WTC11 (cell line): Measurements from ENCODE around the gene TRPV6. TPM values are rescaled to one million over a fixed set of nuclear protein-coding genes. Genes with fewer than 3 reads are reported as not detected.

Experiments used
- ATAC-seq: fragments of 200-7000 bp; cut with Tn5 transposase; 2 replicates; pipeline ENCODE4 v1.10.0; 2021; ENCODE audit warnings: mild to moderate bottlenecking, moderate library complexity
- CTCF ChIA-PET: fragments of 300-600 bp; sonication (Branson Sonifier 250); formaldehyde crosslinking; loops from one replicate; lab custom pipeline; 2021; ENCODE audit warnings: antibody characterized with exemption; lab: Charles Lee
- POLR2A ChIA-PET: fragments of 350-600 bp; sonication (Branson Sonifier 250); formaldehyde crosslinking; loops from one replicate; lab custom pipeline; 2021; ENCODE audit warnings: antibody characterized with exemption; lab: Charles Lee
- DNase-seq: peaks from one replicate; pipeline ENCODE4 v3.0.0; 2021; ENCODE audit warnings: low spot score
- H3K27ac Mint-ChIP-seq: 2 replicates; pipeline ENCODE4 v1.8.0; 2021; ENCODE audit warnings: mixed read lengths
- H3K27me3 Mint-ChIP-seq: 2 replicates; pipeline ENCODE4 v1.8.0; 2021; ENCODE audit warnings: low read depth, mild to moderate bottlenecking, moderate library complexity, mixed read lengths
- H3K36me3 Mint-ChIP-seq: 2 replicates; pipeline ENCODE4 v1.8.0; 2021; ENCODE audit warnings: mixed read lengths
- H3K4me1 Mint-ChIP-seq: 2 replicates; pipeline ENCODE4 v1.8.0; 2022; ENCODE audit warnings: mixed read lengths
- H3K4me3 Mint-ChIP-seq: 2 replicates; pipeline ENCODE4 v1.8.0; 2021; ENCODE audit warnings: mild to moderate bottlenecking, moderate library complexity, mixed read lengths
- H3K9me3 Mint-ChIP-seq: 2 replicates; pipeline ENCODE4 v1.8.0; 2021; ENCODE audit warnings: mixed read lengths
- CREM ChIP-seq: sonication (generic); formaldehyde crosslinking; IDR thresholded peaks from 2 replicates; pipeline ENCODE4 v1.8.1; 2022; ENCODE audit warnings: mild to moderate bottlenecking, missing genetic modification reagents, moderate library complexity
- IRF2 ChIP-seq: sonication (generic); formaldehyde crosslinking; IDR thresholded peaks from 2 replicates; pipeline ENCODE4 v1.8.0; 2022; ENCODE audit warnings: low read depth, missing genetic modification reagents, borderline replicate concordance
- PRRX2 ChIP-seq: fragments of 250-450 bp; sonication (Bioruptor Pico); IDR thresholded peaks from 2 replicates; pipeline ENCODE4 v1.8.0; 2021; ENCODE audit warnings: mild to moderate bottlenecking
- SMAD4 ChIP-seq: sonication (generic); formaldehyde crosslinking; IDR thresholded peaks from 2 replicates; pipeline ENCODE4 v1.8.0; 2022; ENCODE audit warnings: mild to moderate bottlenecking, missing genetic modification reagents
- TEAD4 ChIP-seq: sonication (generic); formaldehyde crosslinking; IDR thresholded peaks from 2 replicates; pipeline ENCODE4 v1.8.0; 2022; ENCODE audit warnings: mild to moderate bottlenecking, missing genetic modification reagents
- ZBTB21 ChIP-seq: sonication (generic); formaldehyde crosslinking; IDR thresholded peaks from 2 replicates; pipeline ENCODE4 v1.8.1; 2023; ENCODE audit warnings: mild to moderate bottlenecking, missing genetic modification reagents, borderline replicate concordance
- total RNA-seq: library from RNA; stranded (reverse); gene quantifications from 3 replicates; pipeline ENCODE4 v1.2.3, GENCODE V29; 2021
- TF ChIP-seq, protein P1 (sequence below): sonication (generic); formaldehyde crosslinking; IDR thresholded peaks from 2 replicates; pipeline ENCODE4 v1.8.0; 2022; ENCODE audit warnings: missing genetic modification reagents
- TF ChIP-seq, protein P2 (sequence below): fragments of 250-450 bp; sonication (Bioruptor Pico); IDR thresholded peaks from 2 replicates; pipeline ENCODE4 v1.9.0; 2021; ENCODE audit warnings: mild to moderate bottlenecking, borderline replicate concordance
- TF ChIP-seq, protein P3 (sequence below): sonication (generic); formaldehyde crosslinking; IDR thresholded peaks from 2 replicates; pipeline ENCODE4 v1.8.1; 2022; ENCODE audit warnings: low read depth, missing genetic modification reagents, borderline replicate concordance
- TF ChIP-seq, protein P4 (sequence below): fragments of 250-450 bp; sonication (Bioruptor Pico); IDR thresholded peaks from 2 replicates; pipeline ENCODE4 v1.9.0; 2021; ENCODE audit warnings: mild to moderate bottlenecking
- TF ChIP-seq, protein P5 (sequence below): sonication (generic); formaldehyde crosslinking; IDR thresholded peaks from 2 replicates; pipeline ENCODE4 v1.8.0; 2023; ENCODE audit warnings: missing genetic modification reagents
- TF ChIP-seq, protein P6 (sequence below): sonication (generic); formaldehyde crosslinking; IDR thresholded peaks from 2 replicates; pipeline ENCODE4 v1.8.0; 2022; ENCODE audit warnings: mild to moderate bottlenecking, missing genetic modification reagents
- TF ChIP-seq, protein P7 (sequence below): sonication (generic); formaldehyde crosslinking; IDR thresholded peaks from 2 replicates; pipeline ENCODE4 v1.8.1; 2023; ENCODE audit warnings: mild to moderate bottlenecking, missing genetic modification reagents, moderate library complexity

Gene TRPV6
- total RNA-seq, 1 experiment from 2014 or later: 0.63 TPM

DNA sequence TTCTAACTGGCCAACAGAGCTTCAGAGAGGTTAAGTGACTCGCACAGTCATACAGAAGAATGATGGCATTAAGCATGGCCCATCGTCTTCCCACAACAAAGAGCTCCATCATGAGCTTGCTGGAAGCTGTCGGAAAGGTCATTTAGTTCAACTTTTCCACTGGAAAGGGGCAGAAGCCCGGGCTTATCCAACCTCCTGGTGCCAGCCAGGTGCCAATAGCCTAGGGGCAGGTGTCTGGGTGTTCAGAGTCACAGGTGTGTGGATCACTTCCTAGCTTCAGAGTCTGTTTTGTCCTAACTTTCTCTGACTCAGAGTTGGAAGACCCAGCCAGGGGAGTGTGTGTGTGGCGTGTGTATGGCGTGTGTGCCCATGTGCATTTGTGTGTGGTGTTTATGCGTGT lies 1.3 kb upstream of the TRPV6 start (continued):
- TF ChIP-seq, protein P1, sequence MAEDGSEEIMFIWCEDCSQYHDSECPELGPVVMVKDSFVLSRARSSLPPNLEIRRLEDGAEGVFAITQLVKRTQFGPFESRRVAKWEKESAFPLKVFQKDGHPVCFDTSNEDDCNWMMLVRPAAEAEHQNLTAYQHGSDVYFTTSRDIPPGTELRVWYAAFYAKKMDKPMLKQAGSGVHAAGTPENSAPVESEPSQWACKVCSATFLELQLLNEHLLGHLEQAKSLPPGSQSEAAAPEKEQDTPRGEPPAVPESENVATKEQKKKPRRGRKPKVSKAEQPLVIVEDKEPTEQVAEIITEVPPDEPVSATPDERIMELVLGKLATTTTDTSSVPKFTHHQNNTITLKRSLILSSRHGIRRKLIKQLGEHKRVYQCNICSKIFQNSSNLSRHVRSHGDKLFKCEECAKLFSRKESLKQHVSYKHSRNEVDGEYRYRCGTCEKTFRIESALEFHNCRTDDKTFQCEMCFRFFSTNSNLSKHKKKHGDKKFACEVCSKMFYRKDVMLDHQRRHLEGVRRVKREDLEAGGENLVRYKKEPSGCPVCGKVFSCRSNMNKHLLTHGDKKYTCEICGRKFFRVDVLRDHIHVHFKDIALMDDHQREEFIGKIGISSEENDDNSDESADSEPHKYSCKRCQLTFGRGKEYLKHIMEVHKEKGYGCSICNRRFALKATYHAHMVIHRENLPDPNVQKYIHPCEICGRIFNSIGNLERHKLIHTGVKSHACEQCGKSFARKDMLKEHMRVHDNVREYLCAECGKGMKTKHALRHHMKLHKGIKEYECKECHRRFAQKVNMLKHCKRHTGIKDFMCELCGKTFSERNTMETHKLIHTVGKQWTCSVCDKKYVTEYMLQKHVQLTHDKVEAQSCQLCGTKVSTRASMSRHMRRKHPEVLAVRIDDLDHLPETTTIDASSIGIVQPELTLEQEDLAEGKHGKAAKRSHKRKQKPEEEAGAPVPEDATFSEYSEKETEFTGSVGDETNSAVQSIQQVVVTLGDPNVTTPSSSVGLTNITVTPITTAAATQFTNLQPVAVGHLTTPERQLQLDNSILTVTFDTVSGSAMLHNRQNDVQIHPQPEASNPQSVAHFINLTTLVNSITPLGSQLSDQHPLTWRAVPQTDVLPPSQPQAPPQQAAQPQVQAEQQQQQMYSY (CRISPR knock-in tag): no peak
- TF ChIP-seq CREM (CRISPR knock-in tag) (no peak), SMAD4 (CRISPR knock-in tag) (no peak), PRRX2 (CRISPR knock-in tag) (no peak)
- TF ChIP-seq, protein P2, sequence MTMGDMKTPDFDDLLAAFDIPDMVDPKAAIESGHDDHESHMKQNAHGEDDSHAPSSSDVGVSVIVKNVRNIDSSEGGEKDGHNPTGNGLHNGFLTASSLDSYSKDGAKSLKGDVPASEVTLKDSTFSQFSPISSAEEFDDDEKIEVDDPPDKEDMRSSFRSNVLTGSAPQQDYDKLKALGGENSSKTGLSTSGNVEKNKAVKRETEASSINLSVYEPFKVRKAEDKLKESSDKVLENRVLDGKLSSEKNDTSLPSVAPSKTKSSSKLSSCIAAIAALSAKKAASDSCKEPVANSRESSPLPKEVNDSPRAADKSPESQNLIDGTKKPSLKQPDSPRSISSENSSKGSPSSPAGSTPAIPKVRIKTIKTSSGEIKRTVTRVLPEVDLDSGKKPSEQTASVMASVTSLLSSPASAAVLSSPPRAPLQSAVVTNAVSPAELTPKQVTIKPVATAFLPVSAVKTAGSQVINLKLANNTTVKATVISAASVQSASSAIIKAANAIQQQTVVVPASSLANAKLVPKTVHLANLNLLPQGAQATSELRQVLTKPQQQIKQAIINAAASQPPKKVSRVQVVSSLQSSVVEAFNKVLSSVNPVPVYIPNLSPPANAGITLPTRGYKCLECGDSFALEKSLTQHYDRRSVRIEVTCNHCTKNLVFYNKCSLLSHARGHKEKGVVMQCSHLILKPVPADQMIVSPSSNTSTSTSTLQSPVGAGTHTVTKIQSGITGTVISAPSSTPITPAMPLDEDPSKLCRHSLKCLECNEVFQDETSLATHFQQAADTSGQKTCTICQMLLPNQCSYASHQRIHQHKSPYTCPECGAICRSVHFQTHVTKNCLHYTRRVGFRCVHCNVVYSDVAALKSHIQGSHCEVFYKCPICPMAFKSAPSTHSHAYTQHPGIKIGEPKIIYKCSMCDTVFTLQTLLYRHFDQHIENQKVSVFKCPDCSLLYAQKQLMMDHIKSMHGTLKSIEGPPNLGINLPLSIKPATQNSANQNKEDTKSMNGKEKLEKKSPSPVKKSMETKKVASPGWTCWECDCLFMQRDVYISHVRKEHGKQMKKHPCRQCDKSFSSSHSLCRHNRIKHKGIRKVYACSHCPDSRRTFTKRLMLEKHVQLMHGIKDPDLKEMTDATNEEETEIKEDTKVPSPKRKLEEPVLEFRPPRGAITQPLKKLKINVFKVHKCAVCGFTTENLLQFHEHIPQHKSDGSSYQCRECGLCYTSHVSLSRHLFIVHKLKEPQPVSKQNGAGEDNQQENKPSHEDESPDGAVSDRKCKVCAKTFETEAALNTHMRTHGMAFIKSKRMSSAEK (CRISPR knock-in tag): no peak
- TF ChIP-seq, protein P3, sequence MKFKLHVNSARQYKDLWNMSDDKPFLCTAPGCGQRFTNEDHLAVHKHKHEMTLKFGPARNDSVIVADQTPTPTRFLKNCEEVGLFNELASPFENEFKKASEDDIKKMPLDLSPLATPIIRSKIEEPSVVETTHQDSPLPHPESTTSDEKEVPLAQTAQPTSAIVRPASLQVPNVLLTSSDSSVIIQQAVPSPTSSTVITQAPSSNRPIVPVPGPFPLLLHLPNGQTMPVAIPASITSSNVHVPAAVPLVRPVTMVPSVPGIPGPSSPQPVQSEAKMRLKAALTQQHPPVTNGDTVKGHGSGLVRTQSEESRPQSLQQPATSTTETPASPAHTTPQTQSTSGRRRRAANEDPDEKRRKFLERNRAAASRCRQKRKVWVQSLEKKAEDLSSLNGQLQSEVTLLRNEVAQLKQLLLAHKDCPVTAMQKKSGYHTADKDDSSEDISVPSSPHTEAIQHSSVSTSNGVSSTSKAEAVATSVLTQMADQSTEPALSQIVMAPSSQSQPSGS: no peak
- TF ChIP-seq, protein P4, sequence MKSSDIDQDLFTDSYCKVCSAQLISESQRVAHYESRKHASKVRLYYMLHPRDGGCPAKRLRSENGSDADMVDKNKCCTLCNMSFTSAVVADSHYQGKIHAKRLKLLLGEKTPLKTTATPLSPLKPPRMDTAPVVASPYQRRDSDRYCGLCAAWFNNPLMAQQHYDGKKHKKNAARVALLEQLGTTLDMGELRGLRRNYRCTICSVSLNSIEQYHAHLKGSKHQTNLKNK (CRISPR knock-in tag): no peak
- TF ChIP-seq, protein P5, sequence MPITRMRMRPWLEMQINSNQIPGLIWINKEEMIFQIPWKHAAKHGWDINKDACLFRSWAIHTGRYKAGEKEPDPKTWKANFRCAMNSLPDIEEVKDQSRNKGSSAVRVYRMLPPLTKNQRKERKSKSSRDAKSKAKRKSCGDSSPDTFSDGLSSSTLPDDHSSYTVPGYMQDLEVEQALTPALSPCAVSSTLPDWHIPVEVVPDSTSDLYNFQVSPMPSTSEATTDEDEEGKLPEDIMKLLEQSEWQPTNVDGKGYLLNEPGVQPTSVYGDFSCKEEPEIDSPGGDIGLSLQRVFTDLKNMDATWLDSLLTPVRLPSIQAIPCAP: no peak

DNA sequence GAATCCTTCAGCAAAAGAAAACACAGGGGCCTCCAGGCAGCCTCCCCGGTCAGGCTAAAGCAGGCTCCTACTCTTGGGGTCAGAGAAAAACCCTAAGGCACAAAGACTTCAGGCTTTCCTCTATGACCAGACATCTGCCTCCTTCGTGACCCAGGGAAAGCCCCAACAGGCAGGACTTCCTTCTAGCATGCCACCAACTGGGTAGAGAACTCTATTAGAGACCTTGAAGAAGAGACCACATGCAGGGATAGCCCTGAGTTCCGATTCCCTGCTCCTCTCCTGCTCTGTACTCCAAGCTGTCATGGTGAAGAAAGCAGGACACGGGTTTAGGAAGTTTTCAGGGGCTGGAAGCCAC lies 1.3 kb downstream of the TRPV6 start:
- no peak for DNase-seq
- Mint-ChIP-seq H3K27ac (no peak overlapping the region), H3K4me3 (no peak overlapping the region)

More for the DNA sequence above, 1.3 kb downstream of the TRPV6 start:
- H3K4me1 Mint-ChIP-seq: peaks cover 8% of the 10 kb centered on the region
- H3K9me3 Mint-ChIP-seq: no peaks in the 10 kb centered on the region
- H3K36me3 Mint-ChIP-seq: no peaks in the 10 kb centered on the region
- CTCF ChIA-PET: no interaction called here
- no peaks in the 10 kb centered on the region; the same call in 1 of the 2 replicates for H3K27me3 Mint-ChIP-seq
- TF ChIP-seq ZBTB21 (CRISPR knock-in tag) (no peak), PRRX2 (CRISPR knock-in tag) (no peak), IRF2 (no peak), TEAD4 (CRISPR knock-in tag) (no peak)
- TF ChIP-seq, protein P6, sequence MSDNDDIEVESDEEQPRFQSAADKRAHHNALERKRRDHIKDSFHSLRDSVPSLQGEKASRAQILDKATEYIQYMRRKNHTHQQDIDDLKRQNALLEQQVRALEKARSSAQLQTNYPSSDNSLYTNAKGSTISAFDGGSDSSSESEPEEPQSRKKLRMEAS (CRISPR knock-in tag): no peak
- TF ChIP-seq, protein P7, sequence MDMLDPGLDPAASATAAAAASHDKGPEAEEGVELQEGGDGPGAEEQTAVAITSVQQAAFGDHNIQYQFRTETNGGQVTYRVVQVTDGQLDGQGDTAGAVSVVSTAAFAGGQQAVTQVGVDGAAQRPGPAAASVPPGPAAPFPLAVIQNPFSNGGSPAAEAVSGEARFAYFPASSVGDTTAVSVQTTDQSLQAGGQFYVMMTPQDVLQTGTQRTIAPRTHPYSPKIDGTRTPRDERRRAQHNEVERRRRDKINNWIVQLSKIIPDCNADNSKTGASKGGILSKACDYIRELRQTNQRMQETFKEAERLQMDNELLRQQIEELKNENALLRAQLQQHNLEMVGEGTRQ (CRISPR knock-in tag): no peak
- no peak for ATAC-seq
- POLR2A ChIA-PET: no interaction called here
